Measurements from ENCODE around the gene STARD3.
"Not testable (repeated sequence)": the region's sequence is repeated elsewhere in the genome, so short reads cannot be mapped to it uniquely, and the experiment has no call there.

STARD3 gene

GRCh38 chr17:39706383-39706782, 69.4 kb downstream of the STARD3 start:
- H3K4me3 ChIP-seq (ENCODE audit: low read depth, low read length) = peak overlapping the region; percentile 12

DNA sequence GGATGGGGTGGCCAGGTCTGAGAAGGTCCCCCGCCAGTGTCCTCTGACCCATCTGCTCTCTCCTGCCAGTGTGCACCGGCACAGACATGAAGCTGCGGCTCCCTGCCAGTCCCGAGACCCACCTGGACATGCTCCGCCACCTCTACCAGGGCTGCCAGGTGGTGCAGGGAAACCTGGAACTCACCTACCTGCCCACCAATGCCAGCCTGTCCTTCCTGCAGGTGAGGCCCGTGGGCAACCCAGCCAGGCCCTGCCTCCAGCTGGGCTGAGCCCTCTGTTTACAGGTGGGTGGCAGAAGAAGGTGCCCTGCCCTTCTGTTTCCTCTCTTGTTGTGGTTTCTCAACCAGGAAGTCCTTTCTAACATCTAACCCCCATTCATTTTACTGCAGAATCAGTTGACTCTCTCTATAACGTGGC, 70.0 kb downstream of the STARD3 start:
- Histone ChIP-seq H3K4me1 (peaks cover 33% of the 10 kb centered on the region), H3K36me3 (ENCODE audit: control insufficient read depth, insufficient read depth, low read length) (no peaks in the 10 kb centered on the region), H3K9ac (no peak overlapping the region), H3K79me2 (no peaks in the 10 kb centered on the region), H3K4me3 (ENCODE audit: low read depth, low read length) (no peak overlapping the region), H3K27me3 (ENCODE audit: control insufficient read depth, insufficient read depth, low read length) (no peaks in the 10 kb centered on the region), H3K9me3 (ENCODE audit: control insufficient read depth, low read length) (no peaks in the 10 kb centered on the region), H3K4me2 (ENCODE audit: low read length) (no peak overlapping the region), H2AFZ (no peak overlapping the region), H3K27ac (peak overlapping the region; percentile 97)
- no peak for TF ChIP-seq CTCF (IDR thresholded peaks at IDR 0.05)

More at GRCh38 chr17:39706383-39706782, 69.4 kb downstream of the STARD3 start:
- TF ChIP-seq CTCF (IDR thresholded peaks at IDR 0.05) = no peak
- Histone ChIP-seq H3K9ac (no peak overlapping the region), H3K4me1 (peaks cover 36% of the 10 kb centered on the region), H3K36me3 (ENCODE audit: control insufficient read depth, insufficient read depth, low read length) (no peaks in the 10 kb centered on the region), H3K27ac (peak overlapping the region; percentile 97), H3K79me2 (no peaks in the 10 kb centered on the region), H2AFZ (peak overlapping the region; percentile 80), H3K27me3 (ENCODE audit: control insufficient read depth, insufficient read depth, low read length) (no peaks in the 10 kb centered on the region), H3K9me3 (ENCODE audit: control insufficient read depth, low read length) (no peaks in the 10 kb centered on the region), H3K4me2 (ENCODE audit: low read length) (peak overlapping the region; percentile 48)

DNA sequence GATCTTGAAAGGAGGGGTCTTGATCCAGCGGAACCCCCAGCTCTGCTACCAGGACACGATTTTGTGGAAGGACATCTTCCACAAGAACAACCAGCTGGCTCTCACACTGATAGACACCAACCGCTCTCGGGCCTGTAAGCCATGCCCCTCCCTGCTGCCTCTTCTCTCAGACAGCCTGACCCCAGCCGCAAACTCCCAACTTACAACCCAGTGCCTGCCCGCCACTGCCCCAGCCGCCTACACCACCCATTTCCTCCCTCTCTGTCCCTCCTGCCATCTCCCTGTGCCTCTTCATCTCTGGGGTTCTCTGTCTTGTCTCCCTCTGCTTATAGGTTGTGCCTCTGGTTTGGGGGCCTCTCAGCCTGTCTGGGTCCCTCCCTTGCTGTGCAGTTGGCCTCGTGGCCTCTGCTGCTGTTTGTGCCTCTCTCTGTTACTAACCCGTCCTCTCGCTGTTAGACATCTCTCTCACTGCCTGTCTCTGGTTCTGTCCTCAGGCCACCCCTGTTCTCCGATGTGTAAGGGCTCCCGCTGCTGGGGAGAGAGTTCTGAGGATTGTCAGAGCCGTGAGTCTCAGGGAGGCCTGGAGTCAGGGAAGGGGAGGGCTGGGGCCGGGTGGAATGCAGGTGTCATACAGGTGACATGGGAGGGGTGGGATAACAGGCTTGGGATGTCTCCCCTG, 72.5 kb downstream of the STARD3 start:
- H2AFZ ChIP-seq = no peak overlapping the region
- no peak overlapping the region for H3K4me2 ChIP-seq (ENCODE audit: low read length)
- no peak for TF ChIP-seq CTCF (IDR thresholded peaks at IDR 0.05)
- no peaks in the 10 kb centered on the region for H3K9me3 ChIP-seq (ENCODE audit: control insufficient read depth, low read length)
- no peak overlapping the region for H3K9ac ChIP-seq
- peaks cover 28% of the 10 kb centered on the region for H3K4me1 ChIP-seq
- H3K27me3 ChIP-seq (ENCODE audit: control insufficient read depth, insufficient read depth, low read length) = no peaks in the 10 kb centered on the region
- H3K27ac ChIP-seq = no peak overlapping the region
- H3K4me3 ChIP-seq (ENCODE audit: low read depth, low read length) = no peak overlapping the region
- H3K79me2 ChIP-seq = no peaks in the 10 kb centered on the region
- no peaks in the 10 kb centered on the region for H3K36me3 ChIP-seq (ENCODE audit: control insufficient read depth, insufficient read depth, low read length)

- Histone ChIP-seq H3K4me1 (peaks cover 22% of the 10 kb centered on the region), H3K9me3 (ENCODE audit: control insufficient read depth, low read length) (no peaks in the 10 kb centered on the region), H2AFZ (no peak overlapping the region), H3K79me2 (no peaks in the 10 kb centered on the region), H3K27me3 (ENCODE audit: control insufficient read depth, insufficient read depth, low read length) (no peaks in the 10 kb centered on the region), H3K27ac (no peak overlapping the region), H3K4me3 (ENCODE audit: low read depth, low read length) (no peak overlapping the region), H3K36me3 (ENCODE audit: control insufficient read depth, insufficient read depth, low read length) (no peaks in the 10 kb centered on the region), H3K9ac (no peak overlapping the region), H3K4me2 (ENCODE audit: low read length) (no peak overlapping the region)
- no peak for TF ChIP-seq CTCF (IDR thresholded peaks at IDR 0.05)
Observed at GRCh38 chr17:39709998-39710964, 73.3 kb downstream of the STARD3 start.

- not testable (repeated sequence) for H3K79me2 ChIP-seq; H3K36me3 ChIP-seq (ENCODE audit: control insufficient read depth, insufficient read depth, low read length); H3K9ac ChIP-seq; H2AFZ ChIP-seq; H3K9me3 ChIP-seq (ENCODE audit: control insufficient read depth, low read length); H3K27ac ChIP-seq; H3K4me2 ChIP-seq (ENCODE audit: low read length); H3K4me3 ChIP-seq (ENCODE audit: low read depth, low read length); H3K27me3 ChIP-seq (ENCODE audit: control insufficient read depth, insufficient read depth, low read length)
- peaks cover 15% of the 10 kb centered on the region for H3K4me1 ChIP-seq
Observed at GRCh38 chr17:39711071-39711470, 74.1 kb downstream of the STARD3 start.
